ENCODE data around the gene CAMKMT. TPM values are rescaled to one million over a fixed set of nuclear protein-coding genes. Genes with fewer than 3 reads are reported as not detected.
A peak's percentile ranks its signal among the peaks of the same experiment; 100 is the strongest.

CAMKMT gene
- total RNA-seq, 1 experiment from 2014 or later = 17.4 TPM

DNA sequence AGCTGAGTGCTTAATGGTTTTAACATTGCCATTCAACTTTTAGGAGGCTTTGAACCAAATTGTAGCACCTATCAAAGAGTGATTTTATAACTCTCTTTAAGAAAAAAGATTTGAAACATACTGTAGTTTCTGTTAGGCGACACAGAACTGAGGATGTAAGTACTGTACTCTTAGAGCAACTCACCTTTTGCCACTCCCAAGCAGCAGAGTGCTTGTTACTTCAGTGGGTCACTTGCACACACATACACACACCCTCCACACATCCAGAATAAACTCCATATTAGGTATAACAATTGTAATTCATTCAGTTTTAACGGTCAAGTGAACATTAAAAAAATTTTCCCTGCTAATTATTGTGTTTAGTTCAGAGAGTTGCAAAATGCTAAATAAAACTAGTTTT, 118.3 kb downstream of the CAMKMT start:
- peaks cover 0 to 6% (median 0%) of the 10 kb centered on the region in 3 experiments; a peak in 2 of 7 replicates for H3K36me3 Mint-ChIP-seq (ENCODE audit: insufficient read depth in 1 of 3, low read depth in 3 of 3)
- peaks cover 17 to 19% of the 10 kb centered on the region in 2 experiments for H3K4me1 Mint-ChIP-seq
- Histone ChIP-seq H4K5ac (ENCODE audit: insufficient read length, low read depth, low read length) (no peak overlapping the region), H3K9me3 (ENCODE audit: control insufficient read depth, low read depth, low read length) (no peaks in the 10 kb centered on the region), H3K79me1 (ENCODE audit: insufficient read depth, low read depth, low read length, poor library complexity, severe bottlenecking) (no peaks in the 10 kb centered on the region), H4K20me1 (ENCODE audit: control insufficient read depth, insufficient read depth, insufficient read length) (no peaks in the 10 kb centered on the region), H4K91ac (ENCODE audit: insufficient read length, low read depth, low read length) (no peak overlapping the region), H3K23me2 (ENCODE audit: insufficient read length, low read depth, low read length, poor library complexity, severe bottlenecking) (no peaks in the 10 kb centered on the region), H3K9ac (ENCODE audit: extremely low read depth, insufficient read length, low read length) (no peak overlapping the region), H2AFZ (ENCODE audit: low read length) (no peak overlapping the region), H2BK15ac (ENCODE audit: low read depth, low read length) (no peak overlapping the region), H2BK5ac (ENCODE audit: insufficient read length, low read length) (no peak overlapping the region), H3K14ac (ENCODE audit: insufficient read depth, low read length) (no peak overlapping the region), H3K4me2 (ENCODE audit: insufficient read depth, insufficient read length, low read length) (no peak overlapping the region), H2BK20ac (ENCODE audit: low read depth, low read length, poor library complexity, severe bottlenecking) (no peak overlapping the region), H3K56ac (ENCODE audit: insufficient read length, low read depth, low read length) (no peak overlapping the region), H3K27me3 (ENCODE audit: insufficient read depth, low read length) (no peaks in the 10 kb centered on the region), H3K27ac (ENCODE audit: insufficient read length, low read depth, low read length) (no peak overlapping the region), H3K4ac (ENCODE audit: low read depth, low read length) (no peak overlapping the region), H3K79me2 (ENCODE audit: insufficient read depth, low read length) (no peaks in the 10 kb centered on the region), H3K18ac (ENCODE audit: insufficient read length, low read depth, low read length) (no peak overlapping the region), H3K23ac (ENCODE audit: insufficient read length, low read depth, low read length) (no peak overlapping the region), H3T11ph (ENCODE audit: low read length) (no peak overlapping the region), H2AK5ac (ENCODE audit: insufficient read length, low read length) (no peak overlapping the region), H4K8ac (replicated peaks; ENCODE audit: insufficient read length, low read depth, low read length) (no peak overlapping the region), H3K4me1 (ENCODE audit: insufficient read depth, low read length) (no peaks in the 10 kb centered on the region), H2BK12ac (ENCODE audit: insufficient read length, low read depth, low read length) (no peak overlapping the region), H2BK120ac (ENCODE audit: low read depth, low read length, poor library complexity, severe bottlenecking) (no peak overlapping the region)
- H3K4me3 Mint-ChIP-seq = no peak overlapping the region
- WGBS (ENCODE audit: extremely low coverage, insufficient read length, low lambda C conversion rate) = no CpG with 5 or more reads among the region's 2 CpGs
- no peaks in the 10 kb centered on the region for H3K27me3 Mint-ChIP-seq (ENCODE audit: low read depth)
- DNase-seq = no peak
- TF ChIP-seq, protein P1, sequence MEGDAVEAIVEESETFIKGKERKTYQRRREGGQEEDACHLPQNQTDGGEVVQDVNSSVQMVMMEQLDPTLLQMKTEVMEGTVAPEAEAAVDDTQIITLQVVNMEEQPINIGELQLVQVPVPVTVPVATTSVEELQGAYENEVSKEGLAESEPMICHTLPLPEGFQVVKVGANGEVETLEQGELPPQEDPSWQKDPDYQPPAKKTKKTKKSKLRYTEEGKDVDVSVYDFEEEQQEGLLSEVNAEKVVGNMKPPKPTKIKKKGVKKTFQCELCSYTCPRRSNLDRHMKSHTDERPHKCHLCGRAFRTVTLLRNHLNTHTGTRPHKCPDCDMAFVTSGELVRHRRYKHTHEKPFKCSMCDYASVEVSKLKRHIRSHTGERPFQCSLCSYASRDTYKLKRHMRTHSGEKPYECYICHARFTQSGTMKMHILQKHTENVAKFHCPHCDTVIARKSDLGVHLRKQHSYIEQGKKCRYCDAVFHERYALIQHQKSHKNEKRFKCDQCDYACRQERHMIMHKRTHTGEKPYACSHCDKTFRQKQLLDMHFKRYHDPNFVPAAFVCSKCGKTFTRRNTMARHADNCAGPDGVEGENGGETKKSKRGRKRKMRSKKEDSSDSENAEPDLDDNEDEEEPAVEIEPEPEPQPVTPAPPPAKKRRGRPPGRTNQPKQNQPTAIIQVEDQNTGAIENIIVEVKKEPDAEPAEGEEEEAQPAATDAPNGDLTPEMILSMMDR (conservative IDR thresholded peaks at IDR 0.05) = no peak
- no peaks in the 10 kb centered on the region for H3K9me3 Mint-ChIP-seq
- H3K27ac Mint-ChIP-seq = peak overlapping the region in 1 of 3 experiments; percentile 28; a peak in 1 of 7 replicates

Data from H9 (cell line).